Fibroblast of the aortic adventitia (primary cell): ENCODE results near the gene FSTL4. TPM values are rescaled to one million over a fixed set of nuclear protein-coding genes. Genes with fewer than 3 reads are reported as not detected.

Source experiments
- DNase-seq: peaks from one replicate; pipeline ENCODE4 v3.0.0-alpha.2; 2010; ENCODE audit warnings: low read depth
- H3K4me3 ChIP-seq: 2 replicates; pipeline ENCODE4 v1.5.1; 2011; ENCODE audit warnings: low read depth, mild to moderate bottlenecking, control low read depth, low read length, moderate library complexity
- total RNA-seq: library from RNA; depleted of rRNA; stranded (reverse); fragments of >200 nt; gene quantifications from 2 replicates; pipeline ENCODE4 v1.2.3, GENCODE V29; 2012; ENCODE audit warnings: low replicate concordance
- TF ChIP-seq, protein P1 (sequence below): IDR thresholded peaks from 2 replicates; pipeline ENCODE4 v1.5.1; 2011; ENCODE audit warnings: mild to moderate bottlenecking, low read length, control low read depth, inconsistent platforms; ENCODE audit not compliant: insufficient read depth

The FSTL4 gene
- total RNA-seq, 1 donor: not detected

DNA sequence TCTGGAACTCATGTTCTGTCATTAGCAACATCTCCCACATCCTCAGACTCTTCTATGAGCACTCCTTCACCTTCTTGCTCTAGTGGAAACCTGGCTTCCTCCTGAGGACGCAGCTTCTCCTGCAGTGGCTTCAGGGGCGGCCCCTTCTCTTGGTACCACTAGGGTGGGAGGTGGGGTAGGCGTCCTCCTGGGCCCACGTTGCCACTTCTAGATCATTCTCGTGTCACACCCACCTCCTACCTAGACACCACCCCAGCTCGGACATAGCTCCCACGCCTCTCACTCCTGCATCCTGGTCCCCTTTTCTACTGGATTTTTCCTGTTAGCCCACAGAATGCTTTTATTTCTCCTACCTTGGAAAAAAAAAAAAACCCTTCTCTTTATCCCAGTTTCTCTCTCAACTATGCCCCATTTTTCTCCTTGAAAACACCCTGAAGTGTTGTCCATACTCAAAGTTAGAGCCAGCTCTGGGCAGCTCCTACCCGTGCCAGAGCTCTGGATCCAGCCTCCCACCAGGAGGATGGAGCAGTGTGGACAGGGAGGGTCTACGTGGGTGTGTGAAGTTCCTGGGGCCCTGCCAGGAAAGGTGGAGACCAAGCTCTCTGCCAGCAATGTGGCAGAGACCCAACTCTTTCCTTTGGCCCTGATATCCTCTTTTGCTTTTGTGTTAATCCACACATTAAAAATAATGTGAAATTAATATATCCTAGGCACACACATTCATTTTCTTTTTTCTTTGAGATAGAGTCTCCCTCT lies 381.3 kb downstream of the FSTL4 start:
- TF ChIP-seq, protein P1, sequence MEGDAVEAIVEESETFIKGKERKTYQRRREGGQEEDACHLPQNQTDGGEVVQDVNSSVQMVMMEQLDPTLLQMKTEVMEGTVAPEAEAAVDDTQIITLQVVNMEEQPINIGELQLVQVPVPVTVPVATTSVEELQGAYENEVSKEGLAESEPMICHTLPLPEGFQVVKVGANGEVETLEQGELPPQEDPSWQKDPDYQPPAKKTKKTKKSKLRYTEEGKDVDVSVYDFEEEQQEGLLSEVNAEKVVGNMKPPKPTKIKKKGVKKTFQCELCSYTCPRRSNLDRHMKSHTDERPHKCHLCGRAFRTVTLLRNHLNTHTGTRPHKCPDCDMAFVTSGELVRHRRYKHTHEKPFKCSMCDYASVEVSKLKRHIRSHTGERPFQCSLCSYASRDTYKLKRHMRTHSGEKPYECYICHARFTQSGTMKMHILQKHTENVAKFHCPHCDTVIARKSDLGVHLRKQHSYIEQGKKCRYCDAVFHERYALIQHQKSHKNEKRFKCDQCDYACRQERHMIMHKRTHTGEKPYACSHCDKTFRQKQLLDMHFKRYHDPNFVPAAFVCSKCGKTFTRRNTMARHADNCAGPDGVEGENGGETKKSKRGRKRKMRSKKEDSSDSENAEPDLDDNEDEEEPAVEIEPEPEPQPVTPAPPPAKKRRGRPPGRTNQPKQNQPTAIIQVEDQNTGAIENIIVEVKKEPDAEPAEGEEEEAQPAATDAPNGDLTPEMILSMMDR: no peak
- H3K4me3 ChIP-seq: no peak overlapping the region
- DNase-seq: no peak

DNA sequence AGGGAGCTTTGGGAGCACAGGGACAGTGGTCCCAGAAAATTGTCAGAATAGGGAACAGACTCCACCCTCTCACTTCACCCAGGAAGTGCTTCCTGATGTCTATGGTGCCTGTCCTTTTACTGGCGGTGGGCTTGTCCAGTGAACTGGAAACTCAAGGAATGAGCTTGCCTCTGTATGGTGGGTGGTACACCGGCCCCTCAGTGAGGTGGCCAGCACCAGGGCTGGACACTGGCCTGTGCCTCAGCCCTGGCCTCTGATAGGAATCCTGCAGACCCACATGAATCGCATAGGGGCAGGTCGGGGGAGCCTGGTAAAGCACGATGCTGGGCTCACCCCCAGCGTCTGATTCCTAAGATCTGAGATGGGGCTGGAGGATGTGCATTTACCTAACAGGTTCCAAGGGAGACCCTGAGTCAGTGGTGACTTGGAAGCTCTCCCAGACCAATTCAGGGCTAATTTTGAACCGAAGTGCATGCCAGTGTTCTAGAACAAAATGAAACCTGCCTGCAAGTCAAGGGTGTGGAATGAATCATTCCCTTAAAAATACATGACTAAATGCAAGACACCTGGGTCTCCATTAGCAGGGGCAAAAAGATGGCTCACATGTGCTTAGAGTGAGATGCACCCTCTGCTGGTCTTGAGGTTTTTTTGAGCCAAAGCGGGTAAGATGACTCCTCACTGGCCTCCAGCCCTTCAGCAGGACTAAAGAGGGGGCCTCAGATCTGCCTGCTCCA lies 382.2 kb downstream of the FSTL4 start:
- no peak for DNase-seq
- TF ChIP-seq, protein P1: no peak
- no peak overlapping the region for H3K4me3 ChIP-seq

DNA sequence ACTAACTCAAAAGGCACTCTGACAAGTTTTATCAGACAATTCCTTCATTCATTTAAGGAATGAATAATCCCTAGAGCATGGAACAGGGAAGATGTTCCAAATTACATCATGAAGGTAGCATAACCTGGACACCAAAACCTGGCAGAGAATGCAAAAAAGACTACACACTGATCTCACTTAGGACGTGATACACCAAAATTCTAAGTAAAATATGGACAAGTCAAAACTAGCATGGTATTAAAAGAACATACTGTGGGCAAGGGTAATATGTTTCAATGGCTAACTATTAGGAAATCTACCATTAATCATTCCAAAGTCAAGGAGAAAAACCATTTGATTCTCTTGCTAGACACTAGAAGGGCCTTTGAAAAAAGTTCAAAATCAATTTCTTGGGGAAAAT lies 384.0 kb downstream of the FSTL4 start:
- H3K4me3 ChIP-seq: no peak overlapping the region
- TF ChIP-seq, protein P1: no peak
- DNase-seq: no peak

DNA sequence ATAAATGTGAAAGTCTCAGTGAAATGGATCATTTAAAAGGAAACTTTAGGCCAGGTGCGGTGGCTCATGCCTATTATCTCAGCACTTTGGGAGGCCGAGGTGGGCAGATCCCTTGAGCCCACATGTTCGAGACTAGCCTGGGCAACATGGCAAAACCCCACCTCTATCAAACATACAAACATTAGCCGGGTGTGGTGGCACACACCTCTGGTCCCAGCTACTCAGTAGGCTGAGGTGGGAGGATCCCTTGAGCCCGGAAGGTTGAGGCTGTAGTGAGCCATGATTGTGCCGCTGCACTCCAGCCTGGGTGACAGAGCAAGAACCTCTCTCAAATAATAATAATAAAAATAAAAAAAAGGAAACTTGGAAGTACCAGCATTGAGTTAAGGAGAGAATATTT lies 384.4 kb downstream of the FSTL4 start:
- DNase-seq: no peak
- TF ChIP-seq, protein P1: no peak
- H3K4me3 ChIP-seq: no peak overlapping the region

DNA sequence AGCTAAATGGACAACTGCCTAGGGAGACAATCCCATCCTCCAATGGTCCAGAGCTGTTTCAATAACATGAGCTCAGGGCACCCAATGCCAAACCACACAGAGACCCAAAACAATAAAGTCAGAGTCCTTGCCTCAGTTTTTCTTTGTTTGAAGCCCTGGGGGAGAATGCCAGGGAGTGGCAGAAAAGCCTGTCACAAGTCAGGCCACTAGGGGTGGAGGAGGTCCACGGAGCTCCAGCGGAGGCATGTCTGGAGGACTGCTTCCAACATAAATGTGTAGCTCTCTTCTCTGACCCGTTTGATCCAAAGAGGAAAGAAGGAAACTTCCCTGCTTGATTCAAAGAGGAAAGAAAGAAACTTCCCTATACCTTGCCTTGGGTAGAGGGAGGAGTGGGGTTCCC lies 385.3 kb downstream of the FSTL4 start:
- TF ChIP-seq, protein P1: no peak
- no peak overlapping the region for H3K4me3 ChIP-seq
- DNase-seq: no peak

DNA sequence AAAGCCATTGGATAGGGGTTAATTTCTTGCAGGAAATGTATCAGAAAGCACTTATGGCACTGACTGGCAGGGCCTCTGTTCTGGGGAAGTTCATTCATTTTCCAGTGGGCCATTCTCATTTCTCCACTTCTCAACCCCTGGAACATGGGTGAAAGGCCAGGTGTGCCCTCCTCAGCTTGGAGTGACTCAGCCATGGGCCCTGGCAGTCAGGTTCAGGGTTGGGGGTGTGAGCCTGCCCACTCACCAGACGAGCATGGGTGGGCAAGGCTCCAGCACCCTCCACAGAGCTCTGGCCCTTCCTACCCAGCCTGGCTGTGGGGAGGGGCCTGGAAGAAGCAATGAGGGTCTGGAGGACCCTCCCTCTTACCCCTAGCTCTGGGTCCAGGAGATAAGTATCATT lies 386.2 kb downstream of the FSTL4 start:
- TF ChIP-seq, protein P1: no peak
- DNase-seq: no peak

More for the DNA sequence above, 386.2 kb downstream of the FSTL4 start:
- H3K4me3 ChIP-seq: no peak overlapping the region
